ENCODE results near the gene NHLRC1.

GRCh38 chr6:18162401-18162800, 39.9 kb upstream of the NHLRC1 start:
- TF ChIP-seq E2F5 (CRISPR knock-in tag; conservative IDR thresholded peaks at IDR 0.05) = no peak
- no peak for TF ChIP-seq POLR2AphosphoS5 (IDR thresholded peaks at IDR 0.05; ENCODE audit: low read depth, low read length)
- no peak for TF ChIP-seq KDM5A (IDR thresholded peaks at IDR 0.05; ENCODE audit: borderline replicate concordance, low read length)
- TF ChIP-seq RFX5 (IDR thresholded peaks at IDR 0.05; ENCODE audit: low read depth, low read length) = no peak
- TF ChIP-seq NRL (CRISPR knock-in tag; IDR thresholded peaks at IDR 0.05; ENCODE audit: borderline replicate concordance) = no peak
- TF ChIP-seq SMARCE1 (IDR thresholded peaks at IDR 0.05; ENCODE audit: borderline replicate concordance) = no peak
- TF ChIP-seq KDM5B (CRISPR knock-in tag; IDR thresholded peaks at IDR 0.05; ENCODE audit: borderline replicate concordance) = no peak
- TF ChIP-seq SP1 (IDR thresholded peaks at IDR 0.05) = no peak
- TF ChIP-seq SP1 (CRISPR knock-in tag; IDR thresholded peaks at IDR 0.05) = no peak
